Kidney epithelial cell (primary cell): ENCODE results near the gene CARM1. TPM values are rescaled to one million over a fixed set of nuclear protein-coding genes. Genes with fewer than 3 reads are reported as not detected.

Experiments
- DNase-seq: peaks from one replicate; pipeline ENCODE4 v3.0.0-alpha.2; 2010; ENCODE audit warnings: low read depth
- H3K27me3 ChIP-seq: 2 replicates; pipeline ENCODE4 v1.6.0; 2011; ENCODE audit warnings: low read length; ENCODE audit not compliant: control insufficient read depth, insufficient read depth
- H3K36me3 ChIP-seq: 2 replicates; pipeline ENCODE4 v1.5.1; 2011; ENCODE audit warnings: low read length; ENCODE audit not compliant: control insufficient read depth, insufficient read depth
- H3K4me3 ChIP-seq: 2 replicates; pipeline ENCODE4 v1.5.1; 2011; ENCODE audit warnings: low read depth, mild to moderate bottlenecking, control low read depth, low read length
- CTCF ChIP-seq: IDR thresholded peaks from 2 replicates; pipeline ENCODE4 v1.5.1; 2011; ENCODE audit warnings: mild to moderate bottlenecking, moderate library complexity, low read length, control low read depth, inconsistent platforms; ENCODE audit not compliant: insufficient read depth, poor library complexity, severe bottlenecking
- total RNA-seq: library from RNA; depleted of rRNA; stranded (reverse); fragments of >200 nt; gene quantifications from 2 replicates; pipeline ENCODE4 v1.2.3, GENCODE V29; 2015

Gene CARM1
- total RNA-seq, 1 donor from 2014 or later = 36.2 TPM

GRCh38 chr19:10920781-10921180 is 49.4 kb downstream of the CARM1 start:
- no peak for TF ChIP-seq CTCF
- Histone ChIP-seq H3K36me3 (peaks cover 3% of the 10 kb centered on the region), H3K4me3 (no peak overlapping the region), H3K27me3 (no peaks in the 10 kb centered on the region)
- DNase-seq = no peak

GRCh38 chr19:10921199-10921909 is 50.0 kb downstream of the CARM1 start:
- no peak for DNase-seq
- Histone ChIP-seq H3K4me3 (no peak overlapping the region), H3K27me3 (no peaks in the 10 kb centered on the region), H3K36me3 (peaks cover 1% of the 10 kb centered on the region)
- TF ChIP-seq CTCF = no peak

GRCh38 chr19:10921910-10922637 is 50.7 kb downstream of the CARM1 start:
- no peak overlapping the region for H3K4me3 ChIP-seq
- H3K36me3 ChIP-seq = peaks cover 1% of the 10 kb centered on the region
- DNase-seq = no peak
- TF ChIP-seq CTCF = no peak
- H3K27me3 ChIP-seq = no peaks in the 10 kb centered on the region

- Histone ChIP-seq H3K36me3 (peaks cover 1% of the 10 kb centered on the region), H3K27me3 (no peaks in the 10 kb centered on the region), H3K4me3 (no peak overlapping the region)
- DNase-seq = no peak
- no peak for TF ChIP-seq CTCF
These were observed 51.3 kb downstream of the CARM1 start for GRCh38 chr19:10922638-10923014.

GRCh38 chr19:10923260-10924112 is 52.1 kb downstream of the CARM1 start:
- no peak for DNase-seq
- Histone ChIP-seq H3K36me3 (peaks cover 1% of the 10 kb centered on the region), H3K27me3 (no peaks in the 10 kb centered on the region), H3K4me3 (no peak overlapping the region)
- TF ChIP-seq CTCF = no peak
